DND-41 (cell line): Measurements from ENCODE around the gene PSMC4.

ENCODE experiments used
- CTCF ChIP-seq: IDR thresholded peaks from 2 replicates; pipeline ENCODE4 v1.5.1; 2012; ENCODE audit warnings: borderline replicate concordance, low read length, moderate library complexity, mild to moderate bottlenecking; ENCODE audit not compliant: poor library complexity, severe bottlenecking; ENCODE audit errors: extremely low read depth
- EZH2 ChIP-seq: IDR thresholded peaks from 3 replicates; pipeline ENCODE4 v1.6.1; 2012; ENCODE audit warnings: borderline replicate concordance, low read depth, mild to moderate bottlenecking, moderate library complexity, low read length, inconsistent platforms; ENCODE audit not compliant: severe bottlenecking

DNA sequence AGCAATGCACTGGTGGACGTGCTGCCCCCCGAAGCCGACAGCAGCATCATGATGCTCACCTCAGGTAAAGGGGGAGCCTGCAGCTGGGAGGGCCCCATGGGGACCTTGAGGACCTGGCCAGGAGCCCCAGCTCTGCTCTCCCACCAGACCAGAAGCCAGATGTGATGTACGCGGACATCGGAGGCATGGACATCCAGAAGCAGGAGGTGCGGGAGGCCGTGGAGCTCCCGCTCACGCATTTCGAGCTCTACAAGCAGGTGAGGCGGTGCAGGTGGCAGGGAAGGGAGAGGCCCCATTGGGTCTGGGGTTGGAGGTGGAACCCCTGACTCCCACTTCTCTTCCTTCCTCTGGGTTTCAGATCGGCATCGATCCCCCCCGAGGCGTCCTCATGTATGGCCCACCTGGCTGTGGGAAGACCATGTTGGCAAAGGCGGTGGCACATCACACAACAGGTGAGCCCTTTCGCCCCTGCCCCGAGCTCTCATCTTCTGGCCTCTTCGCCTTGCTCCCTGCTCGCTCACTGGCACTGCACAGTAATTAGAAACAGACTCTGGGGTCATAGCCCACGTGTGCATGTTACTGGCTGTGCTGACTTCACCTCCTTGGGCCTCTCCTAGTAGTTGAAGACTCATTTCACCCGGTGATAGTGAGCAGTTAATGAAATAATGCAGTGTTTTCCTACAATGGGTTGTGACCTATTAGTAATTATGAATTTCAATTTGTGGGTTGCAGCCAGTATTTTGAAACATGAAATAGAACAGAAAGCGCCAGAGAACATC lies 3.6 kb downstream of the PSMC4 start:
- TF ChIP-seq CTCF (no peak), EZH2 (no peak)
